ENCODE data around the gene LRRC61. TPM values are rescaled to one million over a fixed set of nuclear protein-coding genes. Genes with fewer than 3 reads are reported as not detected.
"Not testable (repeated sequence)": the region's sequence is repeated elsewhere in the genome, so short reads cannot be mapped to it uniquely, and the experiment has no call there.

The LRRC61 gene
- total RNA-seq, result 10 to 100 TPM; 32.7 to 61.6 TPM

GRCh38 chr7:150322833-150323681, at the start of gene LRRC61, which contains the start of gene ACTR3C:
TSS of gene LRRC61 (plus strand) at chr7:150323355. CDS start at chr7:150336862, 13,507 bp downstream.
TSS of gene ACTR3C (minus strand) at chr7:150323545. CDS start at chr7:150295296, 28,249 bp downstream.
- Mint-ChIP-seq H3K27ac (peak within 1 kb of the TSS; percentile 100), H3K4me3 (peak within 1 kb of the TSS; percentile 100), H3K4me1 (peaks cover 33% of the 10 kb centered on the region), H3K27me3 (no peaks in the 10 kb centered on the region), H3K36me3 (ENCODE audit: low read depth) (peaks cover 58% of the 10 kb centered on the region), H3K9me3 (no peaks in the 10 kb centered on the region)
- ATAC-seq (replicated peaks), result peak; percentile 50

GRCh38 chr7:150276132-150276695, 46.9 kb upstream of the LRRC61 start:
- ATAC-seq (replicated peaks), result peak; percentile 41

GRCh38 chr7:150278383-150278782, 44.8 kb upstream of the LRRC61 start:
- H3K27me3 Mint-ChIP-seq; H3K27ac Mint-ChIP-seq; H3K4me3 Mint-ChIP-seq; H3K4me1 Mint-ChIP-seq; H3K9me3 Mint-ChIP-seq; ATAC-seq (replicated peaks); H3K36me3 Mint-ChIP-seq (ENCODE audit: low read depth): not testable (repeated sequence)

More at GRCh38 chr7:150276132-150276695, 46.9 kb upstream of the LRRC61 start:
- not testable (repeated sequence) for H3K9me3 Mint-ChIP-seq; H3K36me3 Mint-ChIP-seq (ENCODE audit: low read depth); H3K4me1 Mint-ChIP-seq; H3K27me3 Mint-ChIP-seq; H3K4me3 Mint-ChIP-seq; H3K27ac Mint-ChIP-seq

GRCh38 chr7:150281681-150282403, 41.3 kb upstream of the LRRC61 start:
- not testable (repeated sequence) for H3K36me3 Mint-ChIP-seq (ENCODE audit: low read depth); H3K4me1 Mint-ChIP-seq; H3K9me3 Mint-ChIP-seq; H3K4me3 Mint-ChIP-seq; H3K27me3 Mint-ChIP-seq; H3K27ac Mint-ChIP-seq; ATAC-seq (replicated peaks)

- not testable (repeated sequence) for H3K4me3 Mint-ChIP-seq; H3K27ac Mint-ChIP-seq; ATAC-seq (replicated peaks); H3K36me3 Mint-ChIP-seq (ENCODE audit: low read depth); H3K9me3 Mint-ChIP-seq; H3K27me3 Mint-ChIP-seq; H3K4me1 Mint-ChIP-seq
Observed at GRCh38 chr7:150283111-150283510, 40.0 kb upstream of the LRRC61 start.

GRCh38 chr7:150283608-150284007, 39.5 kb upstream of the LRRC61 start:
- H3K4me1 Mint-ChIP-seq; H3K27me3 Mint-ChIP-seq; H3K36me3 Mint-ChIP-seq (ENCODE audit: low read depth); H3K4me3 Mint-ChIP-seq; H3K9me3 Mint-ChIP-seq; H3K27ac Mint-ChIP-seq: not testable (repeated sequence)
- peak; percentile 94 for ATAC-seq (replicated peaks)

- not testable (repeated sequence) for H3K9me3 Mint-ChIP-seq; H3K4me1 Mint-ChIP-seq; H3K4me3 Mint-ChIP-seq; H3K36me3 Mint-ChIP-seq (ENCODE audit: low read depth); H3K27ac Mint-ChIP-seq; H3K27me3 Mint-ChIP-seq
- ATAC-seq (replicated peaks), result peak; percentile 83
Observed at GRCh38 chr7:150285849-150286754, 37.1 kb upstream of the LRRC61 start.

GRCh38 chr7:150287815-150288214, 35.3 kb upstream of the LRRC61 start:
- not testable (repeated sequence) for H3K4me1 Mint-ChIP-seq; H3K36me3 Mint-ChIP-seq (ENCODE audit: low read depth); ATAC-seq (replicated peaks); H3K27me3 Mint-ChIP-seq; H3K9me3 Mint-ChIP-seq; H3K27ac Mint-ChIP-seq; H3K4me3 Mint-ChIP-seq

- not testable (repeated sequence) for H3K27me3 Mint-ChIP-seq; H3K4me3 Mint-ChIP-seq; H3K9me3 Mint-ChIP-seq; ATAC-seq (replicated peaks); H3K27ac Mint-ChIP-seq; H3K36me3 Mint-ChIP-seq (ENCODE audit: low read depth); H3K4me1 Mint-ChIP-seq
Observed at GRCh38 chr7:150288816-150289215, 34.3 kb upstream of the LRRC61 start.

- not testable (repeated sequence) for H3K27me3 Mint-ChIP-seq; H3K27ac Mint-ChIP-seq; H3K36me3 Mint-ChIP-seq (ENCODE audit: low read depth); H3K4me3 Mint-ChIP-seq; H3K9me3 Mint-ChIP-seq; H3K4me1 Mint-ChIP-seq
- ATAC-seq (replicated peaks), result peak; percentile 39
Observed at GRCh38 chr7:150290317-150290716, 32.8 kb upstream of the LRRC61 start.

GRCh38 chr7:150295027-150295426, 28.1 kb upstream of the LRRC61 start:
- H3K27ac Mint-ChIP-seq; H3K36me3 Mint-ChIP-seq (ENCODE audit: low read depth); H3K27me3 Mint-ChIP-seq; H3K4me3 Mint-ChIP-seq; ATAC-seq (replicated peaks); H3K4me1 Mint-ChIP-seq; H3K9me3 Mint-ChIP-seq: not testable (repeated sequence)

- H3K36me3 Mint-ChIP-seq (ENCODE audit: low read depth); H3K27me3 Mint-ChIP-seq; H3K9me3 Mint-ChIP-seq; ATAC-seq (replicated peaks); H3K4me1 Mint-ChIP-seq; H3K27ac Mint-ChIP-seq; H3K4me3 Mint-ChIP-seq: not testable (repeated sequence)
Observed at GRCh38 chr7:150295614-150296013, 27.5 kb upstream of the LRRC61 start.

GRCh38 chr7:150296802-150297201, 26.4 kb upstream of the LRRC61 start:
- H3K9me3 Mint-ChIP-seq; H3K4me3 Mint-ChIP-seq; H3K4me1 Mint-ChIP-seq; H3K36me3 Mint-ChIP-seq (ENCODE audit: low read depth); H3K27me3 Mint-ChIP-seq; ATAC-seq (replicated peaks); H3K27ac Mint-ChIP-seq: not testable (repeated sequence)

- ATAC-seq (replicated peaks); H3K36me3 Mint-ChIP-seq (ENCODE audit: low read depth); H3K27ac Mint-ChIP-seq; H3K4me3 Mint-ChIP-seq; H3K9me3 Mint-ChIP-seq; H3K4me1 Mint-ChIP-seq; H3K27me3 Mint-ChIP-seq: not testable (repeated sequence)
Observed at GRCh38 chr7:150297978-150298377, 25.2 kb upstream of the LRRC61 start.

Measured in activated T-helper 17 cell treated with anti-CD3 and anti-CD28 coated beads, Interleukin-2, amount 50 U/mL, for 72 hours (primary cell).